Trophoblast cell (in vitro differentiated cells and primary cell): Measurements from ENCODE around the gene HOXD3.

Source experiments
- DNase-seq, 2 donors: peaks; one replicate each; pipeline ENCODE4 v3.0.0-alpha.2; 2016
- H2AFZ ChIP-seq: 2 replicates; pipeline ENCODE4 v1.6.1; 2013; ENCODE audit warnings: low read length, moderate library complexity, mild to moderate bottlenecking; ENCODE audit not compliant: insufficient read depth, poor library complexity
- H2AK5ac ChIP-seq: 2 replicates; pipeline ENCODE4 v1.6.1; 2013; ENCODE audit warnings: mild to moderate bottlenecking, low read length
- H2BK120ac ChIP-seq: 2 replicates; pipeline ENCODE4 v1.6.1; 2013; ENCODE audit warnings: low read length, mild to moderate bottlenecking, moderate library complexity; ENCODE audit not compliant: insufficient read depth, poor library complexity
- H2BK12ac ChIP-seq: 2 replicates; pipeline ENCODE4 v1.6.1; 2013; ENCODE audit warnings: mild to moderate bottlenecking, low read length, moderate library complexity
- H2BK5ac ChIP-seq: 2 replicates; pipeline ENCODE4 v1.6.1; 2013; ENCODE audit warnings: low read length, low read depth, moderate library complexity, mild to moderate bottlenecking; ENCODE audit not compliant: poor library complexity
- H3K14ac ChIP-seq: 2 replicates; pipeline ENCODE4 v1.6.1; 2013; ENCODE audit warnings: mild to moderate bottlenecking, low read length
- H3K18ac ChIP-seq: 2 replicates; pipeline ENCODE4 v1.6.1; 2013; ENCODE audit warnings: mild to moderate bottlenecking, low read length
- H3K23ac ChIP-seq: 2 replicates; pipeline ENCODE4 v1.6.1; 2013; ENCODE audit warnings: low read length
- H3K27ac ChIP-seq: 2 replicates; pipeline ENCODE4 v1.5.1; 2013; ENCODE audit warnings: low read depth, mild to moderate bottlenecking, inconsistent platforms, low read length, moderate library complexity
- H3K27me3 ChIP-seq: 2 replicates; pipeline ENCODE4 v1.6.1; 2013; ENCODE audit warnings: inconsistent platforms, mild to moderate bottlenecking, low read length, moderate library complexity; ENCODE audit not compliant: insufficient read depth
- H3K36me3 ChIP-seq, 2 experiments: 1 replicate in 1 of 2; 2 replicates in 1 of 2; pipeline ENCODE4 v1.6.1; 2013; ENCODE audit warnings: low read length in 2 of 2, mild to moderate bottlenecking in 2 of 2, moderate library complexity in 1 of 2; ENCODE audit not compliant: insufficient read depth in 2 of 2, control insufficient read depth in 1 of 2
- H3K4ac ChIP-seq: 2 replicates; pipeline ENCODE4 v1.6.1; 2013; ENCODE audit warnings: low read depth, mild to moderate bottlenecking, low read length, moderate library complexity
- H3K4me1 ChIP-seq, 2 experiments: 1 replicate in 1 of 2; 2 replicates in 1 of 2; pipeline ENCODE4 v1.6.1; 2013; ENCODE audit warnings: low read length in 2 of 2, mild to moderate bottlenecking in 2 of 2, moderate library complexity in 1 of 2; ENCODE audit not compliant: insufficient read depth in 2 of 2, control insufficient read depth in 1 of 2
- H3K4me2 ChIP-seq: 2 replicates; pipeline ENCODE4 v1.6.1; 2013; ENCODE audit warnings: inconsistent platforms, mild to moderate bottlenecking, low read length, moderate library complexity
- H3K4me3 ChIP-seq: 2 replicates; pipeline ENCODE4 v1.5.1; 2013; ENCODE audit warnings: mild to moderate bottlenecking, low read depth, low read length, inconsistent platforms
- H3K79me1 ChIP-seq: one replicate; pipeline ENCODE4 v1.6.1; 2013; ENCODE audit warnings: low read length
- H3K79me2 ChIP-seq: 2 replicates; pipeline ENCODE4 v1.6.1; 2013; ENCODE audit warnings: low read length, mild to moderate bottlenecking; ENCODE audit not compliant: control insufficient read depth, insufficient read depth, poor library complexity
- H3K9ac ChIP-seq: 2 replicates; pipeline ENCODE4 v1.6.1; 2013; ENCODE audit warnings: mild to moderate bottlenecking, low read length
- H3K9me3 ChIP-seq: 2 replicates; pipeline ENCODE4 v1.6.1; 2013; ENCODE audit warnings: low read depth, mild to moderate bottlenecking, control low read depth, inconsistent platforms, low read length; ENCODE audit not compliant: insufficient read depth
- H4K12ac ChIP-seq: 2 replicates; pipeline ENCODE4 v1.6.1; 2013; ENCODE audit warnings: low read depth, mild to moderate bottlenecking, low read length, moderate library complexity
- H4K8ac ChIP-seq: 2 replicates; pipeline ENCODE4 v1.6.1; 2013; ENCODE audit warnings: low read depth, mild to moderate bottlenecking, low read length, moderate library complexity
- H4K91ac ChIP-seq: one replicate; pipeline ENCODE4 v1.6.1; 2013; ENCODE audit warnings: low read depth, mild to moderate bottlenecking, low read length, moderate library complexity
- WGBS: extraction: QIAGEN DNeasy Blood & Tissue Kit; methylation state at CpG from one replicate; pipeline ENCODE4 v1.1.7; 2013; ENCODE audit warnings: missing lambda C conversion rate; ENCODE audit not compliant: insufficient read length, insufficient coverage; ENCODE audit errors: extremely low coverage; 5-methylcytosine and 5-hydroxymethylcytosine counted together

HOXD3 gene

GRCh38 chr2:176128172-176128981 is 28.7 kb upstream of the HOXD3 start:
- Histone ChIP-seq H3K18ac (no peak overlapping the region), H3K4me2 (peak overlapping the region; percentile 43), H3K27me3 (peaks cover 75% of the 10 kb centered on the region), H3K36me3 (no peaks in the 10 kb centered on the region), H2AFZ (no peak overlapping the region), H2AK5ac (no peak overlapping the region), H3K79me2 (no peaks in the 10 kb centered on the region), H2BK120ac (no peak overlapping the region), H3K23ac (no peak overlapping the region), H3K9ac (no peak overlapping the region), H3K14ac (no peak overlapping the region), H3K4ac (no peak overlapping the region), H4K91ac (no peak overlapping the region), H3K4me1 (peaks cover 9 to 17% of the 10 kb centered on the region in 2 experiments), H2BK12ac (no peak overlapping the region), H3K27ac (no peak overlapping the region), H3K4me3 (no peak overlapping the region), H3K9me3 (peaks cover 4% of the 10 kb centered on the region), H4K8ac (no peak overlapping the region), H3K79me1 (no peaks in the 10 kb centered on the region), H4K12ac (no peak overlapping the region), H2BK5ac (no peak overlapping the region)
- no peak for DNase-seq
- WGBS = no CpG with 5 or more reads among the region's 49 CpGs

- Histone ChIP-seq H2BK5ac (no peak within 1 kb of the TSS), H3K4me2 (peak within 1 kb of the TSS; percentile 84), H3K9me3 (peaks cover 4% of the 10 kb centered on the region), H3K4ac (no peak within 1 kb of the TSS), H3K79me1 (no peaks in the 10 kb centered on the region), H4K91ac (no peak within 1 kb of the TSS), H3K36me3 (no peaks in the 10 kb centered on the region), H3K9ac (no peak within 1 kb of the TSS), H2AFZ (peak within 1 kb of the TSS; percentile 49), H3K23ac (no peak within 1 kb of the TSS), H3K79me2 (no peaks in the 10 kb centered on the region), H3K4me1 (peaks cover 9 to 17% of the 10 kb centered on the region in 2 experiments), H3K4me3 (peak within 1 kb of the TSS; percentile 46), H3K27me3 (peaks cover 76% of the 10 kb centered on the region), H2AK5ac (no peak within 1 kb of the TSS), H2BK120ac (no peak within 1 kb of the TSS), H3K27ac (no peak within 1 kb of the TSS), H2BK12ac (no peak within 1 kb of the TSS), H4K12ac (no peak within 1 kb of the TSS), H3K18ac (no peak within 1 kb of the TSS), H3K14ac (no peak within 1 kb of the TSS), H4K8ac (no peak within 1 kb of the TSS)
- no CpG with 5 or more reads among the region's 64 CpGs for WGBS
- peak in 1 of 2 donors; percentile 24 for DNase-seq
Measured at GRCh38 chr2:176128982-176129796, 27.9 kb upstream of the HOXD3 start, which contains the start of gene HOXD8. Gene HOXD8, plus strand, starts transcription at chr2:176129705. Its CDS starts 662 bp downstream, at chr2:176130367.

- WGBS = no CpG with 5 or more reads among the region's 43 CpGs
- H3K27ac ChIP-seq = no peak overlapping the region
Measured at GRCh38 chr2:176129813-176130146, 27.3 kb upstream of the HOXD3 start.

GRCh38 chr2:176130147-176130956 is 26.8 kb upstream of the HOXD3 start:
- H3K27me3 ChIP-seq = peaks cover 76% of the 10 kb centered on the region
- H3K14ac ChIP-seq = no peak overlapping the region
- no peak overlapping the region for H3K4ac ChIP-seq
- H3K23ac ChIP-seq = no peak overlapping the region
- peak in 1 of 2 donors; percentile 33 for DNase-seq
- H3K4me3 ChIP-seq = peak overlapping the region; percentile 46
- H3K18ac ChIP-seq = no peak overlapping the region
- H3K36me3 ChIP-seq = no peaks in the 10 kb centered on the region
- WGBS = no CpG with 5 or more reads among the region's 100 CpGs
- H3K4me2 ChIP-seq = peak overlapping the region; percentile 84
- no peak overlapping the region for H4K91ac ChIP-seq
- H3K9ac ChIP-seq = no peak overlapping the region
- no peak overlapping the region for H2BK120ac ChIP-seq
- H4K12ac ChIP-seq = no peak overlapping the region
- H2AFZ ChIP-seq = peak overlapping the region; percentile 49
- H3K9me3 ChIP-seq = peaks cover 2% of the 10 kb centered on the region
- no peak overlapping the region for H2BK12ac ChIP-seq
- H3K27ac ChIP-seq = no peak overlapping the region
- H3K4me1 ChIP-seq = peaks cover 9 to 17% of the 10 kb centered on the region in 2 experiments
- H3K79me2 ChIP-seq = no peaks in the 10 kb centered on the region
- no peaks in the 10 kb centered on the region for H3K79me1 ChIP-seq
- H2AK5ac ChIP-seq = no peak overlapping the region
- H4K8ac ChIP-seq = no peak overlapping the region
- no peak overlapping the region for H2BK5ac ChIP-seq

More at GRCh38 chr2:176129813-176130146, 27.3 kb upstream of the HOXD3 start:
- Histone ChIP-seq H3K79me1 (no peaks in the 10 kb centered on the region), H3K18ac (no peak overlapping the region), H3K23ac (no peak overlapping the region), H4K91ac (no peak overlapping the region), H3K27me3 (peaks cover 76% of the 10 kb centered on the region), H3K9ac (no peak overlapping the region), H3K4me1 (peaks cover 9 to 17% of the 10 kb centered on the region in 2 experiments), H3K4me2 (peak overlapping the region; percentile 84), H3K79me2 (no peaks in the 10 kb centered on the region), H2BK5ac (no peak overlapping the region), H4K8ac (no peak overlapping the region), H3K14ac (no peak overlapping the region), H2AK5ac (no peak overlapping the region), H2AFZ (peak overlapping the region; percentile 49), H2BK120ac (no peak overlapping the region), H3K4ac (no peak overlapping the region), H4K12ac (no peak overlapping the region), H3K36me3 (no peaks in the 10 kb centered on the region), H2BK12ac (no peak overlapping the region), H3K9me3 (peaks cover 4% of the 10 kb centered on the region), H3K4me3 (peak overlapping the region; percentile 46)
- no peak for DNase-seq
